Measurements from ENCODE around the gene NHEJ1.

GRCh38 chr2:219073413-219074129, 87.0 kb downstream of the NHEJ1 start:
- TF ChIP-seq POLR2AphosphoS5 (IDR thresholded peaks at IDR 0.05; ENCODE audit: low read depth, low read length) (no peak), POLR2A (IDR thresholded peaks at IDR 0.05; ENCODE audit: low read depth, low read length) (no peak), TAF1 (IDR thresholded peaks at IDR 0.05; ENCODE audit: borderline replicate concordance, low read depth, low read length) (no peak)
